HPDE6-E6E7 (cell line): ENCODE data around the gene GNA14.
A peak's percentile ranks its signal among the peaks of the same experiment; 100 is the strongest.
"Not testable (repeated sequence)": the region's sequence is repeated elsewhere in the genome, so short reads cannot be mapped to it uniquely, and the experiment has no call there.

Experiments used
- DNase-seq: peaks from one replicate; pipeline ENCODE4 v3.0.0; 2011; ENCODE audit warnings: missing footprints; ENCODE audit errors: extremely low spot score

The GNA14 gene

GRCh38 chr9:77489405-77490163 is 158.5 kb downstream of the GNA14 start:
- not testable (repeated sequence) for DNase-seq

GRCh38 chr9:77488439-77489126 is 159.5 kb downstream of the GNA14 start:
- DNase-seq: no peak

GRCh38 chr9:77486968-77487367 is 161.2 kb downstream of the GNA14 start:
- DNase-seq: no peak

GRCh38 chr9:77486463-77486862 is 161.7 kb downstream of the GNA14 start:
- DNase-seq: no peak

GRCh38 chr9:77475641-77476473 is 172.3 kb downstream of the GNA14 start:
- DNase-seq: no peak

GRCh38 chr9:77474936-77475335 is 173.2 kb downstream of the GNA14 start:
- DNase-seq: no peak

GRCh38 chr9:77472646-77473045 is 175.5 kb downstream of the GNA14 start:
- DNase-seq: no peak

- DNase-seq: no peak
These were observed 176.6 kb downstream of the GNA14 start for GRCh38 chr9:77471572-77471971.

- no peak for DNase-seq
These were observed 178.4 kb downstream of the GNA14 start for GRCh38 chr9:77469515-77470231.

GRCh38 chr9:77464661-77465060 is 183.5 kb downstream of the GNA14 start:
- DNase-seq: no peak

- no peak for DNase-seq
These were observed 185.0 kb downstream of the GNA14 start for GRCh38 chr9:77463151-77463550.

GRCh38 chr9:77462066-77462465 is 186.1 kb downstream of the GNA14 start:
- DNase-seq: no peak

- no peak for DNase-seq
These were observed 187.2 kb downstream of the GNA14 start for GRCh38 chr9:77460938-77461337.

GRCh38 chr9:77457916-77458592 is 190.1 kb downstream of the GNA14 start:
- peak; percentile 68 for DNase-seq

- peak; percentile 84 for DNase-seq
These were observed 191.2 kb downstream of the GNA14 start for GRCh38 chr9:77456829-77457437.

- peak; percentile 20 for DNase-seq
These were observed 192.7 kb downstream of the GNA14 start for GRCh38 chr9:77455312-77455927.

GRCh38 chr9:77454663-77455062 is 193.5 kb downstream of the GNA14 start:
- DNase-seq: no peak

GRCh38 chr9:77453825-77454647 is 194.1 kb downstream of the GNA14 start:
- no peak for DNase-seq

- DNase-seq: no peak
These were observed 196.6 kb downstream of the GNA14 start for GRCh38 chr9:77451507-77451906.
